HepG2 (cell line): ENCODE data around the gene TP53AIP1. TPM values are rescaled to one million over a fixed set of nuclear protein-coding genes. Genes with fewer than 3 reads are reported as not detected.

Experiments used
- ATAC-seq: fragments of 200-7000 bp; cut with Tn5 transposase; 3 replicates; pipeline ENCODE4 v1.9.1; 2020; ENCODE audit warnings: mild to moderate bottlenecking, moderate library complexity
- BruUV-seq: library from RNA; stranded (reverse); fragments of 400-500 nt; replicated peaks from 2 replicates; lab custom pipeline; 2021; lab: Mats Ljungman, UMichigan
- CTCF ChIA-PET: fragments of 300-600 bp; formaldehyde crosslinking; extraction: SDS; loops from one replicate; lab custom pipeline; 2021; ENCODE audit warnings: low total read pairs, inconsistent platforms, low intra/inter-chr PET ratio; lab: Yijun Ruan, JAX
- POLR2A ChIA-PET: fragments of 350-600 bp; sonication (Branson Sonifier 250); formaldehyde crosslinking; loops from one replicate; lab custom pipeline; 2020; ENCODE audit warnings: antibody characterized with exemption, inconsistent platforms; lab: Yijun Ruan, JAX
- DNase-seq: peaks from one replicate; pipeline ENCODE4 v3.0.0-alpha.2; 2015; ENCODE audit warnings: low spot score
- FAIRE-seq: peaks from 3 replicates; lab custom pipeline; 2011; peaks lifted over from hg19 to GRCh38; lab: Jason Lieb, UNC
- H2AFZ ChIP-seq: one replicate; pipeline ENCODE4 v1.6.1; 2011; ENCODE audit warnings: low read length, inconsistent platforms
- H3K27ac ChIP-seq: fragments of 300-600 bp; 3 replicates; pipeline ENCODE4 v1.8.0; 2011; ENCODE audit warnings: mixed run types, mild to moderate bottlenecking, mixed read lengths, low read length, inconsistent platforms; ENCODE audit not compliant: insufficient read depth; ENCODE audit errors: extremely low read length
- H3K27me3 ChIP-seq, 2 experiments: fragments of 200-600 bp in 1 of 2; 2 replicates in 1 of 2; 3 replicates in 1 of 2; pipeline versions ENCODE4 v1.6.0 to v1.8.0; 2011; ENCODE audit warnings: low read length in 2 of 2, mild to moderate bottlenecking in 2 of 2, moderate library complexity in 2 of 2, inconsistent platforms in 1 of 2; ENCODE audit not compliant: insufficient read depth in 2 of 2, control insufficient read depth in 1 of 2
- H3K36me3 ChIP-seq, 2 experiments: fragments of 200-600 bp in 1 of 2; replicated peaks in 1 of 2; 2 replicates in 1 of 2; 3 replicates in 1 of 2; pipeline versions ENCODE4 v1.5.1 to v1.8.0; 2011; ENCODE audit warnings: low read length in 2 of 2, inconsistent platforms in 1 of 2; ENCODE audit not compliant: insufficient read depth in 2 of 2, control insufficient read depth in 1 of 2
- H3K4me1 ChIP-seq: 2 replicates; pipeline ENCODE4 v1.5.1; 2012; ENCODE audit warnings: low read length, inconsistent platforms; ENCODE audit not compliant: insufficient read depth
- H3K4me2 ChIP-seq: 2 replicates; pipeline ENCODE4 v1.6.0; 2011; ENCODE audit warnings: low read depth, low read length, inconsistent platforms
- H3K4me3 ChIP-seq, 3 experiments: fragments of 200-600 bp in 1 of 3; sonication (generic), shearing (Covaris generic) in 1 of 3; replicated peaks in 1 of 3; 2 replicates each; pipeline ENCODE4 v1.5.1; 2011 to 2016; ENCODE audit warnings: low read length in 3 of 3, inconsistent platforms in 2 of 3, low read depth in 2 of 3, mild to moderate bottlenecking in 2 of 3, control low read depth in 1 of 3, mixed read lengths in 1 of 3; ENCODE audit not compliant: insufficient read depth in 1 of 3
- H3K79me2 ChIP-seq: one replicate; pipeline ENCODE4 v1.6.1; 2011; ENCODE audit warnings: low read length, inconsistent platforms; ENCODE audit not compliant: insufficient read depth
- H3K9ac ChIP-seq: 2 replicates; pipeline ENCODE4 v1.6.0; 2011; ENCODE audit warnings: mild to moderate bottlenecking, low read depth, low read length, inconsistent platforms; ENCODE audit not compliant: insufficient read depth
- H3K9me3 ChIP-seq: 2 replicates; pipeline ENCODE4 v1.5.1; 2012; ENCODE audit warnings: mild to moderate bottlenecking, low read length
- H4K20me1 ChIP-seq: 2 replicates; pipeline ENCODE4 v1.6.0; 2011; ENCODE audit warnings: inconsistent platforms, mild to moderate bottlenecking, low read length, moderate library complexity; ENCODE audit not compliant: insufficient read depth
- ATF2 ChIP-seq: sonication (generic); formaldehyde crosslinking; IDR thresholded peaks from 2 replicates; pipeline ENCODE4 v1.4.0; 2020; ENCODE audit warnings: missing genetic modification reagents
- CREBL2 ChIP-seq: sonication (generic); formaldehyde crosslinking; IDR thresholded peaks from 2 replicates; pipeline ENCODE4 v1.8.1; 2023; ENCODE audit warnings: missing genetic modification reagents, mild to moderate bottlenecking, borderline replicate concordance
- HNRNPK ChIP-seq: fragments of 200-400 bp; formaldehyde crosslinking; IDR thresholded peaks from 2 replicates; pipeline ENCODE4 v1.6.1; 2018; ENCODE audit warnings: low read length, low read depth, moderate library complexity, mild to moderate bottlenecking; ENCODE audit not compliant: poor library complexity, severe bottlenecking
- KLF11 ChIP-seq: IDR thresholded peaks from 2 replicates; pipeline ENCODE4 v1.6.1; 2016; ENCODE audit warnings: missing compliant biosample characterization
- MYPOP ChIP-seq: sonication (generic); formaldehyde crosslinking; IDR thresholded peaks from 2 replicates; pipeline ENCODE4 v1.8.1; 2023; ENCODE audit warnings: mild to moderate bottlenecking, moderate library complexity, missing genetic modification reagents
- RAD21 ChIP-seq: fragments of 450-650 bp; formaldehyde crosslinking; IDR thresholded peaks from 2 replicates; pipeline ENCODE4 v1.5.0; 2020; ENCODE audit warnings: mild to moderate bottlenecking
- ZNF407 ChIP-seq: sonication (generic); formaldehyde crosslinking; IDR thresholded peaks from one replicate; pipeline ENCODE4 v1.5.1; 2020; ENCODE audit warnings: mild to moderate bottlenecking, missing genetic modification reagents; ENCODE audit errors: not compliant biosample characterization
- ZNF550 ChIP-seq: sonication (generic); formaldehyde crosslinking; IDR thresholded peaks from 2 replicates; pipeline ENCODE4 v1.4.0; 2020; ENCODE audit warnings: mild to moderate bottlenecking, missing genetic modification reagents, borderline replicate concordance
- ZNF558 ChIP-seq: sonication (generic); formaldehyde crosslinking; IDR thresholded peaks from 2 replicates; pipeline ENCODE4 v1.9.0; 2022; ENCODE audit warnings: mild to moderate bottlenecking, missing genetic modification reagents, borderline replicate concordance
- ZNF780A ChIP-seq: sonication (generic); formaldehyde crosslinking; IDR thresholded peaks from 2 replicates; pipeline ENCODE4 v1.8.0; 2022; ENCODE audit warnings: mild to moderate bottlenecking, missing genetic modification reagents, moderate library complexity
- WGBS: methylation state at CpG from one replicate; pipeline ENCODE4 v1.1.6; 2017; ENCODE audit warnings: low lambda C conversion rate; 5-methylcytosine and 5-hydroxymethylcytosine counted together
- in situ Hi-C: cut with HindIII; loops from 2 replicates; pipeline ENCODE4 v1.10.0; 2017; ENCODE audit warnings: low pct_unique_long_range_greater_than_20kb; ENCODE audit not compliant: extremely low pct_ligation_motif_present
- intact Hi-C: fragments of 100-400 bp; cut with micrococcal nuclease; formaldehyde crosslinking; loops from one replicate; pipeline ENCODE4 v1.10.0; 2022; ENCODE audit not compliant: unreplicated experiment
- polyA plus RNA-seq, 8 experiments: library from polyadenylated mRNA; depleted of rRNA in 3 of 8; stranded (reverse) in 7 of 8; unstranded in 1 of 8; fragments of >200 nt; fragmentation: Illumina TruSeq in 4 of 8; extraction: Trizol in 4 of 8; gene quantifications; 2 replicates each; pipeline versions ENCODE4 v1.2.1 to v1.2.3, GENCODE V29; 2011 to 2016; ENCODE audit warnings: low read depth in 4 of 8, missing spikeins in 1 of 8, mixed read lengths in 1 of 8; ENCODE audit not compliant: insufficient read depth in 1 of 8
- total RNA-seq, 5 experiments: library from RNA; depleted of rRNA; stranded (reverse); fragments of >200 nt; fragmentation: Illumina TruSeq; extraction: Trizol; gene quantifications; 2 replicates each; pipeline ENCODE4 v1.2.3, GENCODE V29; 2016; ENCODE audit warnings: low read depth in 1 of 5

Gene TP53AIP1
- total and polyA plus RNA-seq, 2 of the 13 experiments (the other 11 are each of a cell fraction or from before 2014, with no cell fraction given): 0.11 TPM; not detected in 1

GRCh38 chr11:128927683-128928336 lies 14.9 kb downstream of the TP53AIP1 start (continued):
- TF ChIP-seq ATF2 (CRISPR knock-in tag): no peak
- no peak for TF ChIP-seq MYPOP
- no peak for TF ChIP-seq ZNF780A (CRISPR knock-in tag)
- no peak for TF ChIP-seq RAD21 (CRISPR knock-in tag)
- TF ChIP-seq ZNF550 (CRISPR knock-in tag): no peak

- in situ Hi-C loops (no loop called here), intact Hi-C loops (no loop called here)
- Histone ChIP-seq H3K27ac (no peak overlapping the region), H3K4me2 (no peak overlapping the region), H3K4me3 (no peak overlapping the region), H3K36me3 (no peaks in the 10 kb centered on the region), H4K20me1 (no peaks in the 10 kb centered on the region), H3K4me1 (no peaks in the 10 kb centered on the region), H3K9ac (no peak overlapping the region), H3K27me3 (peaks cover 1 to 37% of the 10 kb centered on the region in 2 experiments), H2AFZ (no peak overlapping the region), H3K79me2 (no peaks in the 10 kb centered on the region), H3K9me3 (no peaks in the 10 kb centered on the region)
- BruUV-seq: no TSS peak
- ChIA-PET CTCF (no interaction called here), POLR2A (no interaction called here)
- ATAC-seq: no peak
- FAIRE-seq: no peak
- no peak for DNase-seq
- WGBS: 33% methylated on average over 11 of the region's 11 CpGs
- TF ChIP-seq ZNF558 (CRISPR knock-in tag) (no peak), HNRNPK (no peak), ZNF407 (CRISPR knock-in tag) (no peak), KLF11 (no peak), CREBL2 (CRISPR knock-in tag) (no peak)
Observed at GRCh38 chr11:128927108-128927461, 15.6 kb downstream of the TP53AIP1 start.
